Fibroblast of villous mesenchyme (primary cell): Measurements from ENCODE around the gene MMAB. TPM values are rescaled to one million over a fixed set of nuclear protein-coding genes. Genes with fewer than 3 reads are reported as not detected.

Experiments
- DNase-seq: peaks from one replicate; pipeline ENCODE4 v3.0.0-alpha.2; 2010; ENCODE audit warnings: low read depth
- H3K4me3 ChIP-seq: 2 replicates; pipeline ENCODE4 v1.5.1; 2011; ENCODE audit warnings: low read depth, mild to moderate bottlenecking, low read length
- total RNA-seq: library from RNA; depleted of rRNA; stranded (reverse); fragments of >200 nt; gene quantifications from 2 replicates; pipeline ENCODE4 v1.2.3, GENCODE V29; 2012
- TF ChIP-seq, protein P1 (sequence below): IDR thresholded peaks from 2 replicates; pipeline ENCODE4 v1.5.1; 2012; ENCODE audit warnings: low read depth, mild to moderate bottlenecking, low read length; ENCODE audit not compliant: insufficient read depth

MMAB gene
- total RNA-seq, 1 donor: 34.1 TPM

- no peak overlapping the region for H3K4me3 ChIP-seq
Observed at GRCh38 chr12:109539508-109539907, 33.8 kb downstream of the MMAB start.

GRCh38 chr12:109538191-109538863 lies 35.0 kb downstream of the MMAB start:
- no peak overlapping the region for H3K4me3 ChIP-seq
- TF ChIP-seq, protein P1, sequence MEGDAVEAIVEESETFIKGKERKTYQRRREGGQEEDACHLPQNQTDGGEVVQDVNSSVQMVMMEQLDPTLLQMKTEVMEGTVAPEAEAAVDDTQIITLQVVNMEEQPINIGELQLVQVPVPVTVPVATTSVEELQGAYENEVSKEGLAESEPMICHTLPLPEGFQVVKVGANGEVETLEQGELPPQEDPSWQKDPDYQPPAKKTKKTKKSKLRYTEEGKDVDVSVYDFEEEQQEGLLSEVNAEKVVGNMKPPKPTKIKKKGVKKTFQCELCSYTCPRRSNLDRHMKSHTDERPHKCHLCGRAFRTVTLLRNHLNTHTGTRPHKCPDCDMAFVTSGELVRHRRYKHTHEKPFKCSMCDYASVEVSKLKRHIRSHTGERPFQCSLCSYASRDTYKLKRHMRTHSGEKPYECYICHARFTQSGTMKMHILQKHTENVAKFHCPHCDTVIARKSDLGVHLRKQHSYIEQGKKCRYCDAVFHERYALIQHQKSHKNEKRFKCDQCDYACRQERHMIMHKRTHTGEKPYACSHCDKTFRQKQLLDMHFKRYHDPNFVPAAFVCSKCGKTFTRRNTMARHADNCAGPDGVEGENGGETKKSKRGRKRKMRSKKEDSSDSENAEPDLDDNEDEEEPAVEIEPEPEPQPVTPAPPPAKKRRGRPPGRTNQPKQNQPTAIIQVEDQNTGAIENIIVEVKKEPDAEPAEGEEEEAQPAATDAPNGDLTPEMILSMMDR: no peak
- DNase-seq: peak; percentile 79

More at GRCh38 chr12:109539508-109539907, 33.8 kb downstream of the MMAB start:
- TF ChIP-seq, protein P1: no peak
- peak; percentile 54 for DNase-seq

DNA sequence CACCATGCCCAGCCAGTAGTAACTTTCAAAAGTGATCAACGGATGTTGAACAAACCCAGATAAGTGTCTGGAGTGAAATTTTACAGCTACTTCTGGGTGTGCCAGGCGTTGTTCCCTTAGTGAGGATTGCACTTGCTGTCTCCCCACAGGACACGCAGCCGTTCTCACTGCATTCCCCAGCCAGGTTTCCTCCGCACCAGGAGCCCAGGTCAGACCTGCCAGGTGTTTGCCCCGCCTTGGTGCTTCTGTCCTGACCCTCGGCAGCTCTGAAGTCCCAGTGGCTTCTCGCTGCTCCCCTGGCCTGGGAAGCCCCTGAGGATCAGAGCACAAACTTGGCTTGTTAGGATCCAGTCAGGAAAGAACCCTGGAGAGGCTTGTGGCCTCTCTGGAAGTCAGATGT lies 36.2 kb downstream of the MMAB start:
- H3K4me3 ChIP-seq: no peak overlapping the region
- DNase-seq: no peak
- TF ChIP-seq, protein P1: no peak

- no peak overlapping the region for H3K4me3 ChIP-seq
- TF ChIP-seq, protein P1: no peak
- DNase-seq: no peak
Observed at GRCh38 chr12:109535863-109536250, 37.4 kb downstream of the MMAB start.

GRCh38 chr12:109535231-109535862 lies 38.0 kb downstream of the MMAB start:
- DNase-seq: no peak

DNA sequence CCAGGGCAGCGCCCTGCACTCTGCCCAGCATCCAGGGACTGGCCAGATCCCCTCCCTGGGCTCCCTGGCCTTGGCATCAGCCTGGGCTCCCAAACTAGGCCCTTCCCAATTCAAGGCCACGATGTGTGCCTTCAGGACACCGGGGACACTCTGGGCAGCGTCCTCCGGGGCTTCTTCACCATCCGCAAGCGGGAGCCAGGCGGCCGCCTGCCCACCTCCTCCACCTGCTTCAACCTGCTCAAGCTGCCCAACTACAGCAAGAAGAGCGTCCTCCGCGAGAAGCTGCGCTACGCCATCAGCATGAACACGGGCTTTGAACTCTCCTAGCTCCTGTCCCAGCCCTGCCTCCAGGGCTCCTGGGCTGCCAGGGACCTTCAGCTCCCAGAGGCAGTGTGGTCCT lies 38.8 kb downstream of the MMAB start:
- TF ChIP-seq, protein P1: no peak
- DNase-seq: no peak
- no peak overlapping the region for H3K4me3 ChIP-seq

More at GRCh38 chr12:109535231-109535862, 38.0 kb downstream of the MMAB start:
- TF ChIP-seq, protein P1: no peak
- no peak overlapping the region for H3K4me3 ChIP-seq
